ENCODE results near the gene PDXK.
"Not testable (repeated sequence)": the region's sequence is repeated elsewhere in the genome, so short reads cannot be mapped to it uniquely, and the experiment has no call there.

The PDXK gene

DNA sequence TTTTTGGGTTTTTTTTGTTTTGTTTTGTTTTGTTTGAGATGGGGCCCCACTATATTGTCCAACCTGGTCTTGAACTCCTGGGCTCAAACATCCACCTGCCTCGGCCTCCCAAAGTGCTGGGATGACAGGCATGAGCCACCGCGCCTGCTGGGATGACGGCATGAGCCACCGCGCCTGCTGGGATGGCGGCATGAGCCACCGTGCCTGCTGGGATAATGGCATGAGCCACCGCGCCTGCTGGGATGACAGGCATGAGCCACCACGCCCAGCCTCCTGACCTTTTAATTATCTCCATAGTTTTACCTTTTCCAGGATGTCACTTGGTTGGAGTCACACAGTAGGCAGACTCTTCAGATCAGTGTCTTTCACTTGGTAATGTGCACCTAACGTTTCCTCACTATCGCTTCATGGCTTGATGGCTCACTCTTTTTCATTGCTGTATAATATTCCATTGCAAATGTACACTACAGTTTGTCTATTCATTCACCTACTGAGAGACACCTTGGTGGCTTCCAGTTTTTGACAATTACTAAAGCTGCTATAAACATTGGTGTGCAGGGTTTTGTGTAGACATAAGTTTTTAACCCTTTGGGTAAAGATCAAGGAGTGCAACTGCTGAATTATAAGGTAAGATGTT lies 10.1 kb upstream of the PDXK start:
- DNase-seq (ENCODE audit: insufficient read length, low spot score): no peak

DNA sequence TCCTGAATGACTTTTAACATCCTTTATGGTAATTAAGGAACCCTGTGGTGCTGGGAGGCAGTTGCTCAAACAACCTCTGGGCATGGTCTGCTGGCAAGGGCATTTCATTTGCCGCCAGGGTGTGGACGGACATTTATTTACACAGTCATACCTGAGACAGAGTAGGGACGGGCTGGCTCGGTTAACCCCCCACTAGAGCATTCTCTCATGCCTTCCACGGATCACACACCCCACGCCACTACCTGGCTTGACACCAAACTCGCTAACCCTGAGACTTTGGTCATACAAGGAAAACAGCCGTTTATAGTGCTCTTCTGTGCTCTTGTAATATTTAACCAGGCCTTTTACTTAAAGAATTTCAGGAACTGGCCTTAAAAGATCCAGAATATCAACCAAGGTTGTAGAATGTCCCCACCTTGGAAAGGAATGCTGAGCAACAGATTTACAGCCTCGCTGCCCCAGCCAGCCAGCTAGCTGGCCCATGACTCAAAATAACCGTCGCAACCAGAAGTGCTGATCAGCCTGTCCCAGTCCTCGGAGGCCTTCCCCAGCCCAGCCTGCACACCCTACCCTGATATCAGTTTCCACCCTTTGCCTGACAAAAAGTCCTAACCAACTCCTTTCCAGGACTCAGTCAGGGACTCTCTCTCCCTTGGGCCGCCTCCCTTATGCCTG lies 6.5 kb upstream of the PDXK start:
- TF ChIP-seq, protein P1, sequence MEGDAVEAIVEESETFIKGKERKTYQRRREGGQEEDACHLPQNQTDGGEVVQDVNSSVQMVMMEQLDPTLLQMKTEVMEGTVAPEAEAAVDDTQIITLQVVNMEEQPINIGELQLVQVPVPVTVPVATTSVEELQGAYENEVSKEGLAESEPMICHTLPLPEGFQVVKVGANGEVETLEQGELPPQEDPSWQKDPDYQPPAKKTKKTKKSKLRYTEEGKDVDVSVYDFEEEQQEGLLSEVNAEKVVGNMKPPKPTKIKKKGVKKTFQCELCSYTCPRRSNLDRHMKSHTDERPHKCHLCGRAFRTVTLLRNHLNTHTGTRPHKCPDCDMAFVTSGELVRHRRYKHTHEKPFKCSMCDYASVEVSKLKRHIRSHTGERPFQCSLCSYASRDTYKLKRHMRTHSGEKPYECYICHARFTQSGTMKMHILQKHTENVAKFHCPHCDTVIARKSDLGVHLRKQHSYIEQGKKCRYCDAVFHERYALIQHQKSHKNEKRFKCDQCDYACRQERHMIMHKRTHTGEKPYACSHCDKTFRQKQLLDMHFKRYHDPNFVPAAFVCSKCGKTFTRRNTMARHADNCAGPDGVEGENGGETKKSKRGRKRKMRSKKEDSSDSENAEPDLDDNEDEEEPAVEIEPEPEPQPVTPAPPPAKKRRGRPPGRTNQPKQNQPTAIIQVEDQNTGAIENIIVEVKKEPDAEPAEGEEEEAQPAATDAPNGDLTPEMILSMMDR (IDR thresholded peaks at IDR 0.05; ENCODE audit: insufficient read depth, missing control alignments): no peak
- FAIRE-seq (no peak), DNase-seq (ENCODE audit: insufficient read length, low spot score) (no peak)

More for the DNA sequence above, 10.1 kb upstream of the PDXK start:
- no peak for FAIRE-seq
- TF ChIP-seq, protein P1 (IDR thresholded peaks at IDR 0.05; ENCODE audit: insufficient read depth, missing control alignments): no peak

DNA sequence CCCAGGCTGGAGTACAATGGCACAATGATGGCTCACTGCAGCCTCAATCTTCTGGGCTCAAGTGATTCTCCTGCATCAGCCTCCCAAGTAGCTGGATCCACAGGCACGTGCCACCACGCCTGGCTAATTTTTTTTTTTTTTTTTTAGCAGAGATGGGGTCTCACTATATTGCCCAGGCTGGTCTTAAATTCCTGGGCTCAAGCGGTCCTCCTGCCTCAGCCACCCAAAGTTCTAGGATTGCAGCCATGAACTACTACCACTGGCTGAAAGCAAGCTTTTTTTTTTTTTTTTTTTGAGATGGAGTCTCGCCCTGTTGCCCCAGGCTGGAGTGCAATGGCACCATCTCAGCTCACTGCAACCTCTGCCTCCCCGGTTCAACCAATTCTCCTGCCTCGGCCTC lies 5.8 kb upstream of the PDXK start:
- not testable (repeated sequence) for FAIRE-seq; DNase-seq (ENCODE audit: insufficient read length, low spot score)

DNA sequence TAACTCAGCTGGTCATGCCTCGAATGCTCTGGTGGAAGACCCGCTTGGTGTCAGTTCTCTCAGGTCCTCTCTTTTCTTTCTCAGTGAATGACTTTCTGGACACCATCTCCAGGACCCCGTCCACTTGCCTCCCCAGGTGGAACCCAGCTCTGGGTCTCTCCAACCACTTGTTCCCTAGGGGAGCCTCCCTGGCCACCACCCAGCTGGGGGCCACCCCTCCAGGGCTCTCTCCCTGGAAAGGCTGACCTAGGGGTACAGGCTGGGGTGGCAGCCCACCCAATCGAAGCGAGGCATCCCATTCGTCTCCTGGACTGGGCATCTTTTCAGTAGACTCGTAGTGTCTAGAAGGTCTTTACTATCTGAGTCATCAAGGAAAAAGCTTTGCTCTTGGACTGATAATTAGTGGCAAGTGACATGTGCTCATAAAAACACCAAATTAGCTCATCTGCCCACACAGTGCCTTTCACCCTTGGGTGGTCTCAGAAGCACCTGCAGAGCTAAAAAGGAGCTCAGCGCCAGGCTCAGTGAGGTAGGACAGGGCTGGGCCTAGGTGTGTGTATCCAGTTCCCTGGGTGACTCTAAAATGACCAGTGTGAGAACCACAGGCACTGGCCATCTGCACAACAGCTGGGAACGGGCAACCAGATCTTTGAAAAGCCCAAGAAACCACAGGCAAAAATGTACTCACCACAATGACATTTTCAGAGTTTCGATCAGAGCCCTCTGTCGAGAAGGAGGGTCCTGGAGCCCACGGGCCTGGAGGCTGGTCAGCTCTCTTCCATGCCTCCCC lies 2.4 kb upstream of the PDXK start:
- TF ChIP-seq, protein P1 (IDR thresholded peaks at IDR 0.05; ENCODE audit: insufficient read depth, missing control alignments): no peak
- DNase-seq (ENCODE audit: insufficient read length, low spot score) (no peak), FAIRE-seq (no peak)

DNA sequence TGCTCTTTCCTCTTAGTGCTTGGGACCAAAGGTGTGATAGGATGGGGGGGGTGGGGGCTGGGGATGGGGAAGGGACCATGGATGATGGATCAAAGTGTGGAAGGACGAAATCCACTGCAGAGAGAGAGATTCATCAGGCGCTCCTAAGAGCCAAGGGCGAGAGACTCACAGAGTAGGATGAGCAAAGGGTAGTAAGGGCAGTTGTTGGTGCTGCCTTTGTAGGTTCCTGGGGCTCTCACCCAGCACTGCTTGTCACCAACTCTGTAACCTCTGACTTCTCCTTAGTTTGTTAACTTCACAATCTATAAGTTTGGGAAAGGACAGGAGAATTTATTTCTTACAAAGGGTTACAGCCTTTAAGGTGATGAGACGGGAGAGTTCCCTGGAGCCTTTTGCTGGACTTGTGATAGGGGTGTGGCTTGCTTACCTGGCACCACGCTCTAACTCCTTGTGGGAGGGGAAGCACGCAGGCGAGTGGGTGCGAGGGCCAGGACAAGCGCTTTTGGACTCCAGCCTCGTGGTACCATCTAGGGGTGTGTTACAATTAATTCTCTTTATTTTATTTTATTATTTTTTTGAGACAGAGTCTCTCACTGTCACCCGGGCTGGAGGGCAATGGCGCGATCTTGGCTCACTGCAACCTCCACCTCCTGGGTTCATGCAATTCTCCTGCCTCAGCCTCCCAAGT lies 1.6 kb upstream of the PDXK start:
- DNase-seq (ENCODE audit: insufficient read length, low spot score) (no peak), FAIRE-seq (no peak)
- TF ChIP-seq, protein P1 (IDR thresholded peaks at IDR 0.05; ENCODE audit: insufficient read depth, missing control alignments): no peak

DNA sequence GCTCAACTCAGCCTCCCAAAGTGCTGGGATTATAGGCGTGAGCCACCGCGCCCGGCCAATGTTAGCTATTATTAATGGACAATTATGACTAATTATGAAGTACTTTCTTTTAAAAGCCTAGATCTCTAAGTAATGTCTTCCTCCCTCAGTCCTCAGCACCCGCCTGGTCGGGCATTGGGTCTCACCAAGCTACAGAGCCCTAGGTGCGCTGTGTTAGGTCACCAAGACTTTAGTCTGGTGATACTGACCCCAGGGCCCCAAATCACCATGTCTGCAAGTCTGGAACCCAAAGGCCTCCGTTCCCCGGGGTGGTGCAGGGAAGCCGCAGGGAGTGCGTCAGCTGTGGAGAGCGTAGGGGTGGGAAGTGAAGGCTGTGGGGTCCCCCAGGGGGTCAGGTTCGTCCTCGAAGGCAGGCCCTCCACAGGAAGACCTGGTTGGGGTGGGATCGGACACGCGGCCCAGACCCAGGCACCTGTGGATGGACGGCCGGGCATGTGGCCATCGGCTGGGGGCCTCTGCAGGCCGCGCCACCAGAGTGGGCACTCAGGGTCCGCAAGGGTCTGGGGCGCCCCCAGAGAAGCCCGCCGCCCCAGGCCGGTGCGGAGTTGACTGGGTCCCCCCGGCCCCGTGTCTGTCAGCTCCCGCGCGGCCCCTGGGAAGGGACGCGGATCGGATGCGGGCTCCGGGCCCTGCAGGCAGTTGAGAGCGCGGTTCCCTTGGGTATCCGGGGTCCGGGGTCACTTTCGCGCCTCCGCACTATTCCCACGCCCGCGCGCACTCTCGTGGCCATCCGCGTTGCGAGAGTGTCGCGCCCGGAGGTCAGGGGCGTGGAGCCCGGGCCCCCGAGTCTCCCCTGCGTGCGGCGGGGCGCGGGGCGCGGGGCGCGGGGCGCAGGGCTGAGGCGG lies 710 bp upstream of the PDXK start:
- TF ChIP-seq, protein P1 (IDR thresholded peaks at IDR 0.05; ENCODE audit: insufficient read depth, missing control alignments): no peak
- DNase-seq (ENCODE audit: insufficient read length, low spot score): no peak
- no peak for FAIRE-seq
